SU-DHL-6 (cell line): ENCODE measurements around the gene PXMP4.

Source experiments
- H2AFZ ChIP-seq: fragments of 200-600 bp; sonication (generic); 2 replicates; pipeline ENCODE4 v1.6.1; 2014; ENCODE audit warnings: low read depth, mild to moderate bottlenecking, moderate library complexity, mixed read lengths, antibody characterized with exemption, low read length; ENCODE audit not compliant: severe bottlenecking
- H3F3A ChIP-seq: fragments of 200-600 bp; shearing (Covaris generic); 2 replicates; pipeline ENCODE4 v1.6.0; 2016; ENCODE audit warnings: antibody characterized with exemption, mild to moderate bottlenecking; ENCODE audit not compliant: insufficient read depth
- H3K27ac ChIP-seq: fragments of 200-600 bp; sonication (generic); 2 replicates; pipeline ENCODE4 v1.5.1; 2016; ENCODE audit warnings: low read depth, mild to moderate bottlenecking, low read length, moderate library complexity, mixed read lengths
- H3K27me3 ChIP-seq: fragments of 200-600 bp; sonication (generic), shearing (Covaris generic); 2 replicates; pipeline ENCODE4 v1.6.0; 2014; ENCODE audit warnings: mild to moderate bottlenecking, low read length
- H3K36me3 ChIP-seq: fragments of 200-600 bp; sonication (generic); 2 replicates; pipeline ENCODE4 v1.6.1; 2014; ENCODE audit warnings: mild to moderate bottlenecking, low read length, mixed read lengths
- H3K4me2 ChIP-seq: fragments of 300-600, 200-600 bp; shearing (Covaris generic), sonication (generic); 2 replicates; pipeline ENCODE4 v1.6.0; 2014; ENCODE audit warnings: low read length, low read depth, mild to moderate bottlenecking; ENCODE audit not compliant: poor library complexity, severe bottlenecking
- H3K4me3 ChIP-seq: fragments of 200-600 bp; sonication (generic); 2 replicates; pipeline ENCODE4 v1.5.1; 2014; ENCODE audit warnings: antibody characterized with exemption, low read length, mild to moderate bottlenecking, mixed read lengths; ENCODE audit not compliant: insufficient read depth, poor library complexity, severe bottlenecking
- H3K79me2 ChIP-seq: fragments of 200-600 bp; sonication (generic); 2 replicates; pipeline ENCODE4 v1.6.1; 2014; ENCODE audit warnings: mild to moderate bottlenecking, low read length, moderate library complexity; ENCODE audit not compliant: insufficient read depth
- H3K9ac ChIP-seq: fragments of 200-600 bp; sonication (generic); 2 replicates; pipeline ENCODE4 v1.7.0; 2014; ENCODE audit warnings: mild to moderate bottlenecking, low read length
- H3K9me2 ChIP-seq: fragments of 200-600 bp; sonication (generic); replicated peaks from 2 replicates; pipeline ENCODE4 v1.6.1; 2014; ENCODE audit warnings: low read length; ENCODE audit not compliant: insufficient read depth
- H3K9me3 ChIP-seq: fragments of 200-600 bp; sonication (generic); 2 replicates; pipeline ENCODE4 v1.6.1; 2014; ENCODE audit warnings: low read length, mixed read lengths; ENCODE audit not compliant: insufficient read depth
- H4K20me1 ChIP-seq: fragments of 200-600 bp; sonication (generic); 2 replicates; pipeline ENCODE4 v1.6.1; 2014; ENCODE audit warnings: low read depth, mild to moderate bottlenecking, antibody characterized with exemption, low read length, moderate library complexity, mixed read lengths
- EZH2phosphoT487 ChIP-seq: fragments of 200-600 bp; sonication (generic), shearing (Covaris generic); conservative IDR thresholded peaks from 2 replicates; pipeline ENCODE4 v1.6.1; 2018; ENCODE audit warnings: mild to moderate bottlenecking, antibody characterized with exemption, low read length, moderate library complexity, mixed read lengths
- TF ChIP-seq, protein P1 (sequence below): fragments of 200-600 bp; sonication (generic); IDR thresholded peaks from one replicate; pipeline ENCODE4 v1.5.1; 2017; ENCODE audit warnings: antibody characterized with exemption, mild to moderate bottlenecking, low read length, moderate library complexity; ENCODE audit not compliant: insufficient read depth, poor library complexity, severe bottlenecking

The PXMP4 gene

DNA sequence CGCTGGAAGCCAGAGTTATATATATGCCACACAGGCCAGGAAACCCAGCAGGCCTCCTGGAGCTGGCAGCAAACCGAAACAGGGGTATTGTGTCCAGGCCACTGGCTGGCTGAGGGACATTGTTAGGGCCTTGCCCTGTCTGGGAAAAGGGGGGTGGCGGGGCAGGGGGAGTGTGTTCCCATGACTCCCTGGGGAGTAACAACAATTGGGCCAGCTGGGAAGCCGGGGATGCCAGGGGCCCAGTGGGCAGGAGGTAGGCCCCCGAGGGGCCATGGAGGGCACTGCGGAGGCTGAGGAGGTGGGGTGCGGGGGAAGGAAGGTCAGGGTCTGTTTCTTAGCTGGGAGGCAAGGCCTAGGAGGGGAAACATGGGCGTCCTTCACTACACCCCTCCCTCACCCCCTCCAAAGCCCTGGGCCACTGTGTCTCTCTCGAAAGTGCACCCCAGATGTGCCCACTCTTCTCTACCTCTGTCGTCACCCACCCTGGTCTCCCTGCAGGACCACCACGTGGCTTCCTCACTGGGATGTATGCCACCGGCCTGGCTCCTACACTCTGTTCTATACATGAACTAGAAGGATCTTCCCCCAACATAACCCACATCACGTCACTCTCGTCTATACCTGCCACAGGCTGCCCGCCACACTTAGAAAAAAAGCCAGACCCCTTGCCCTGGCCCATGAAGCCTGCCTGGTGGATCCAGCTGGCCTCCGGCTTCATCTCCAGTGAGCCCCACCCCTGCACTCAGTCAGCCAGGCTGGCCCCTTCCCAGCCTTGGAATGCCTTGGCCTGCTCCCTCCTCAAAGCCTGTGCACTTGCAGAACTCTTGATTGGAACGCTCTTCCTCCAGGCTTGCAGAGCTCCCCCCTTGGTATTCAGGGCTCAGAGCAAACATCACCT, 26.1 kb downstream of the PXMP4 start:
- TF ChIP-seq, protein P1, sequence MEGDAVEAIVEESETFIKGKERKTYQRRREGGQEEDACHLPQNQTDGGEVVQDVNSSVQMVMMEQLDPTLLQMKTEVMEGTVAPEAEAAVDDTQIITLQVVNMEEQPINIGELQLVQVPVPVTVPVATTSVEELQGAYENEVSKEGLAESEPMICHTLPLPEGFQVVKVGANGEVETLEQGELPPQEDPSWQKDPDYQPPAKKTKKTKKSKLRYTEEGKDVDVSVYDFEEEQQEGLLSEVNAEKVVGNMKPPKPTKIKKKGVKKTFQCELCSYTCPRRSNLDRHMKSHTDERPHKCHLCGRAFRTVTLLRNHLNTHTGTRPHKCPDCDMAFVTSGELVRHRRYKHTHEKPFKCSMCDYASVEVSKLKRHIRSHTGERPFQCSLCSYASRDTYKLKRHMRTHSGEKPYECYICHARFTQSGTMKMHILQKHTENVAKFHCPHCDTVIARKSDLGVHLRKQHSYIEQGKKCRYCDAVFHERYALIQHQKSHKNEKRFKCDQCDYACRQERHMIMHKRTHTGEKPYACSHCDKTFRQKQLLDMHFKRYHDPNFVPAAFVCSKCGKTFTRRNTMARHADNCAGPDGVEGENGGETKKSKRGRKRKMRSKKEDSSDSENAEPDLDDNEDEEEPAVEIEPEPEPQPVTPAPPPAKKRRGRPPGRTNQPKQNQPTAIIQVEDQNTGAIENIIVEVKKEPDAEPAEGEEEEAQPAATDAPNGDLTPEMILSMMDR: no peak
- no peak for TF ChIP-seq EZH2phosphoT487
- no peak overlapping the region for H3K4me2 ChIP-seq
- no peak overlapping the region for H3K9ac ChIP-seq
- no peaks in the 10 kb centered on the region for H3F3A ChIP-seq
- H3K36me3 ChIP-seq: no peaks in the 10 kb centered on the region
- H3K9me2 ChIP-seq: no peaks in the 10 kb centered on the region
- H3K4me3 ChIP-seq: no peak overlapping the region
- no peaks in the 10 kb centered on the region for H3K9me3 ChIP-seq
- no peak overlapping the region for H3K27ac ChIP-seq
- no peaks in the 10 kb centered on the region for H3K27me3 ChIP-seq
- no peaks in the 10 kb centered on the region for H4K20me1 ChIP-seq
- no peaks in the 10 kb centered on the region for H3K79me2 ChIP-seq
- H2AFZ ChIP-seq: no peak overlapping the region

DNA sequence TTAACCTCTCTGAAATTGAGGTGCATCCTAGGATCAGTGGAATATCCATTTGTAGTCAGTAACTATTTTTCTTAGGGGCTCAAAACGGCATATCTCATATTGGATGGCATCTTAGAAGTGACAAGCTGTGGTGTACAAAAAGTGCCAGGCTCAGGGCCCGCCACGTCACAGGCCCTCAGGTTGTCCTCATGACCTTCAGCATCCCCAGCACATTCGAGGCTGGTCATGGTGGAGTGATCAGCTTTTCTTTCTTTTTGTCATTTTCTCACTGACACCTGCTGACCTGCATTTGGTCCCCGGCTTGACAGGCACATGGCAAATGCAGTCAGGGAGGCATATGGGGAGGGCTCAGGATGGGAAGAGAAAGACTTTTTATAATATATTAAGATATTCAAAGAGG, 26.8 kb downstream of the PXMP4 start:
- no peaks in the 10 kb centered on the region for H3K36me3 ChIP-seq
- H3K9me2 ChIP-seq: no peaks in the 10 kb centered on the region
- no peak overlapping the region for H2AFZ ChIP-seq
- H3K27ac ChIP-seq: no peak overlapping the region
- H4K20me1 ChIP-seq: no peaks in the 10 kb centered on the region
- H3K9ac ChIP-seq: no peak overlapping the region
- no peak overlapping the region for H3K4me3 ChIP-seq
- no peaks in the 10 kb centered on the region for H3K79me2 ChIP-seq
- H3K9me3 ChIP-seq: no peaks in the 10 kb centered on the region
- H3K4me2 ChIP-seq: no peak overlapping the region
- no peaks in the 10 kb centered on the region for H3F3A ChIP-seq
- H3K27me3 ChIP-seq: no peaks in the 10 kb centered on the region
- no peak for TF ChIP-seq EZH2phosphoT487
- TF ChIP-seq, protein P1: no peak

DNA sequence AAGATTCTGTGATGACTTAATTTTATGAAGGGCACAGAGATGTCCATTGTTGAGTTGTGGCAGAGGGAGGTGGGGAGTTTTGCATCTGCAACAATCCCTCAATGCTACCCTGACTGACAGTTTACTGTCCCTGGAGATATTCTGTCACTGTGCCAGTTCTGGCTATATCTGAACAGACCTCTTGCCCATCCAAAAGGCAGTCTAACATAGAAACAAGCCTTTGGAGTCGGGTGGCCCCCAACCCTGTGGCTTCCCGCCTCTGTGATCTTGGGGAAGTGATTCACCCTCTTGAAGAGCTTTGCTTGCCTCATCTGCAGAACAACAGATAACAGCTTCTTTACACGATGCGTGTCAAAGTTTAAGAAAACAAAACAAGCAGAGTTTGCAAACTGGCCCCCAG, 30.1 kb downstream of the PXMP4 start:
- H3K79me2 ChIP-seq: peaks cover 2% of the 10 kb centered on the region
- no peak overlapping the region for H3K27ac ChIP-seq
- peaks cover 12% of the 10 kb centered on the region; the same call in 1 of the 2 replicates for H3F3A ChIP-seq
- no peaks in the 10 kb centered on the region for H3K9me2 ChIP-seq
- no peaks in the 10 kb centered on the region for H3K27me3 ChIP-seq
- H3K4me2 ChIP-seq: no peak overlapping the region
- no peak overlapping the region for H3K4me3 ChIP-seq
- H3K9me3 ChIP-seq: no peaks in the 10 kb centered on the region
- no peak overlapping the region for H2AFZ ChIP-seq
- H4K20me1 ChIP-seq: no peaks in the 10 kb centered on the region
- H3K9ac ChIP-seq: no peak overlapping the region
- no peak for TF ChIP-seq EZH2phosphoT487
- TF ChIP-seq, protein P1: no peak
- no peaks in the 10 kb centered on the region for H3K36me3 ChIP-seq
